Duodenal mucosa (tissue), 2 donors: ENCODE results near the gene CYSTM1.

Source experiments
- H3K27ac ChIP-seq: one replicate; pipeline ENCODE4 v1.7.0; 2013; ENCODE audit warnings: low read depth, low read length
- H3K27me3 ChIP-seq, 2 donors: one replicate each; pipeline ENCODE4 v1.7.0; 2013; ENCODE audit warnings: low read length in 2 of 2, control low read depth in 1 of 2; ENCODE audit not compliant: insufficient read depth in 2 of 2, control insufficient read depth in 1 of 2
- H3K36me3 ChIP-seq, 2 donors: one replicate each; pipeline ENCODE4 v1.7.0; 2013; ENCODE audit warnings: low read length in 2 of 2, control low read depth in 1 of 2; ENCODE audit not compliant: insufficient read depth in 2 of 2, control insufficient read depth in 1 of 2
- H3K4me1 ChIP-seq, 2 donors: one replicate each; pipeline ENCODE4 v1.7.0; 2013; ENCODE audit warnings: low read length in 2 of 2, control low read depth in 1 of 2; ENCODE audit not compliant: insufficient read depth in 2 of 2, control insufficient read depth in 1 of 2
- H3K4me3 ChIP-seq, 2 donors: one replicate each; pipeline ENCODE4 v1.7.0; 2013; ENCODE audit warnings: low read length in 2 of 2, low read depth in 1 of 2
- H3K9ac ChIP-seq, 2 donors: one replicate each; pipeline ENCODE4 v1.7.0; 2013; ENCODE audit warnings: low read length in 2 of 2, low read depth in 1 of 2
- H3K9me3 ChIP-seq, 2 donors: one replicate each; pipeline ENCODE4 v1.7.0; 2013; ENCODE audit warnings: low read length in 2 of 2, control low read depth in 1 of 2; ENCODE audit not compliant: control insufficient read depth in 1 of 2

Gene CYSTM1

DNA sequence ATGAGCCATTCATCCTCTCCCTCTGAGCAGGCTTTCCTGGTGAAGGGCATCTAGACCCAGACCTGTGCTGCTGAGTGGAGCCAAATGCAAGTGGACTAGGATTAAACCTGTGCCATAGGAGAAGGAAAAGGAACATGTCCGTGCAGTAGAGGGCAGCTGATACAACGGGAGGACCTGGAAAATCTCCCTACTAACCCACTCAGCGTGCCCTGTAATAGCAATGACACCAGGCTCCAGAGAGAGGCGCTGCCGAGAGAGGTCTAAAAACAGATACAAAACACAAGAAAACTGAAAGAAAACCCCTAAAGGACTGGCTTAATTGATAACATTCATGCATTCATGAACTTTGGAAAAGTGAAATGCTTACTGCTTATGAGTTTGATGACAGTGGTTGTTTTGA, 67.1 kb downstream of the CYSTM1 start:
- peaks cover 0 to 41% of the 10 kb centered on the region in 2 donors for H3K36me3 ChIP-seq
- peaks cover 61 to 64% of the 10 kb centered on the region in 2 donors for H3K4me1 ChIP-seq
- peak overlapping the region; percentile 86 for H3K27ac ChIP-seq
- no peaks in the 10 kb centered on the region for H3K9me3 ChIP-seq
- peak overlapping the region; percentile 62 to 71 for H3K9ac ChIP-seq
- no peaks in the 10 kb centered on the region for H3K27me3 ChIP-seq
- H3K4me3 ChIP-seq = no peak overlapping the region

DNA sequence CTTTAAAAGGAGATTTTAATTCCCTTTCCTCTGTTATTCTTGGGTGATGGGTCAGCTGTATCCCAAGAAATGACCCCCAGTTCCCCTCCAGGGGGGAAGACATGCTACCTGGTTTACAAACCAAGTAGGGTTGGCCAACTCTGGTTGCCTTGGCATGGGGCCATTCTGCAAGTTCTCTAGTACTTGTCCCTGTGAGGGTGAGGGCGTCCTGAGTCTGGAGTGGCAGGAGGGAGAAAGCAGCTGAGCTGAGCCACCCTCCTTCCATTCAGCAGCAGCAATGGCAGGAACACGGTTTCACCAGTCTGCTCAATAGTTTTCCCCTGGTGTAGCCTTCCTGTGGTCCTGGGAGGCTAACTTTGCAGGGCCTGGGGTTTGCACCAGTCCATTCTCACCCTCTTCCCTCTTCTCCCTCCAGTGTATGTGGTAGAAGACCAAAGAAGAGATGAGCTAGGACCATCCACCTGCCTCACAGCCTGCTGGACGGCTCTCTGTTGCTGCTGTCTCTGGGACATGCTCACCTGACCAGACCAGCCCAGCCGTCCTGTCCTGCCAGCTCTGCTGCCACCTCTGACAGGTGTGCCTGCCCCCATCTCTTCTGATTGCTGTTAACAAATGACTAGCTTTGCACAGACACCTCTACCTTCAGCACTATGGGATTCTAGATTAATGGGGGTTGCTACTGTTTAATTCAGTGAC, 68.0 kb downstream of the CYSTM1 start:
- H3K27me3 ChIP-seq = no peaks in the 10 kb centered on the region
- H3K9ac ChIP-seq = peak overlapping the region; percentile 5 to 19
- H3K27ac ChIP-seq = peak overlapping the region; percentile 11
- peaks cover 0 to 43% of the 10 kb centered on the region in 2 donors for H3K36me3 ChIP-seq
- H3K4me1 ChIP-seq = peaks cover 56 to 61% of the 10 kb centered on the region in 2 donors
- H3K4me3 ChIP-seq = peak overlapping the region in 1 of 2 donors; percentile 9
- H3K9me3 ChIP-seq = no peaks in the 10 kb centered on the region

DNA sequence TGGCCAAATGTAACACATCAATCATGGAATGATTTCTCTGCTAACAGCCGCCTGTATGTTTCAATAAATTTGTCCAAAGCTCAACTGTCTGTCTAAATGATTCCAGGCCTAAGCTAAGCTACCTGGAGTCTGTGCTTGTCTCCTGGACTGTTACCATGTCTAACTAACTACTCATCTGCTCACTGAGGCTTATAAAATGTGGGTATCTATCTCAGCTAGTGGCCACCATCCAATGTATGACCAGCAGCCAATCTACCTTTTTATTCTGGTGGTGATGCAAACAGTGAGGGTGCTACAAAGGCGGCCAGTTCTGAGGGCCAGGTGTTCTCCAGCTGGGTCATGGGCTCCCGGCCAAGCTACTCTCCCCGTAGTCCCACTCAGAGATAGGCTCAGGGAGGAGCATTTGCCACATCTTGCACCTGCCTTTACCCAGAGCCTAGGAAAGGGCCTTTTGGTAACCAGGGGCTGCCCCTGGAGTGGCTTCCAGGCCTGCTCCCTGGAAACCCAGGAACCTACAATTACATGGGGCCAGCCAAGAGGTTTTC, 68.8 kb downstream of the CYSTM1 start:
- Histone ChIP-seq H3K36me3 (peaks cover 0 to 38% of the 10 kb centered on the region in 2 donors), H3K27ac (no peak overlapping the region), H3K9ac (peak overlapping the region in 1 of 2 donors; percentile 5), H3K4me3 (no peak overlapping the region), H3K9me3 (no peaks in the 10 kb centered on the region), H3K27me3 (no peaks in the 10 kb centered on the region), H3K4me1 (peaks cover 56 to 61% of the 10 kb centered on the region in 2 donors)

DNA sequence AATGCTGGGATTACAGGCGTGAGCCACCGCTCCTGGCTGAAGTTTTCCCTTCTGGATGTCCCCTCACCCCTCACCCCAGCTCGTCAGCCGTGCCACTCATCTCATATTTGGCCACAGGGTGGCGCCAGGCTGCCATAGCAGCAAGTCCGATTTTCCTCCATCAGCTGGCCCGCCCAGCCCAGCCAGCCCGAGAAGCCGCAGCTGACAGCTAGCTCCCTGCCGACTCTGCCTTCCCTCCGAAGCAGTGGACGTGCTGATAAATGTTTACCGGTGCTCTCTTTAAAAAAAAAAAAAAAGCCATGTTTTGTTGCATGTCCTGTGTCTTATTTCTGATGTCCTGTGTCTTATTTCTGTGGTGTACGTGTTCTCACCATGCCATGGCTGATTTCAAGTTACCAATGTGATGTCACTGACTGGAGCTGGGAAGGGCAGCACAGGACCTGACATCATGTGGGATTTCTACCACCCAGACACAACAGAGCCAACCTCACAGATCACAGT, 69.6 kb downstream of the CYSTM1 start:
- H3K27ac ChIP-seq = no peak overlapping the region
- H3K4me3 ChIP-seq = no peak overlapping the region
- no peaks in the 10 kb centered on the region for H3K27me3 ChIP-seq
- H3K36me3 ChIP-seq = peaks cover 0 to 38% of the 10 kb centered on the region in 2 donors
- H3K9me3 ChIP-seq = no peaks in the 10 kb centered on the region
- H3K9ac ChIP-seq = no peak overlapping the region
- H3K4me1 ChIP-seq = peaks cover 56 to 60% of the 10 kb centered on the region in 2 donors

DNA sequence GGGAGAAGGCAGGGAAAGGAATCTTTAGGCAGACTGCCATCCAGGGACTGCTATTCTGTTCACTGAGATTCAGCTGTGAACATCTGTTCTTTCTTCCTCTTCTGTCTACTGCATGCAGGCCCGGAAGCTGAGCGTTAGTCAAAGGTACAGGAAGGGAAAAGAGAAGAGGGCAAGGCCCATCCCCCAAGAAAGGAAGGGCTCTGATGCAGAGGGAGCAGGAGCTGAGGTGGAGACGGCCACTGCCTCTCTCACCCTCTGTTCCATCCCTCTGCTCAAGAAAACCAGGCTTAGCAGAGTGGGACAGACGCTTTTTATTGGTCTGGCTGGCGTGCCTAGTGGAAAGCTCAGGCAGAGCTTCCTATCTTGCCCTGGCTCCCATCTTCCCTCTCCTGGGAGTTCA, 70.4 kb downstream of the CYSTM1 start:
- no peak overlapping the region for H3K4me3 ChIP-seq
- peaks cover 7 to 38% of the 10 kb centered on the region in 2 donors for H3K36me3 ChIP-seq
- no peaks in the 10 kb centered on the region for H3K9me3 ChIP-seq
- H3K27me3 ChIP-seq = no peaks in the 10 kb centered on the region
- no peak overlapping the region for H3K27ac ChIP-seq
- H3K4me1 ChIP-seq = peaks cover 54 to 60% of the 10 kb centered on the region in 2 donors
- H3K9ac ChIP-seq = no peak overlapping the region

DNA sequence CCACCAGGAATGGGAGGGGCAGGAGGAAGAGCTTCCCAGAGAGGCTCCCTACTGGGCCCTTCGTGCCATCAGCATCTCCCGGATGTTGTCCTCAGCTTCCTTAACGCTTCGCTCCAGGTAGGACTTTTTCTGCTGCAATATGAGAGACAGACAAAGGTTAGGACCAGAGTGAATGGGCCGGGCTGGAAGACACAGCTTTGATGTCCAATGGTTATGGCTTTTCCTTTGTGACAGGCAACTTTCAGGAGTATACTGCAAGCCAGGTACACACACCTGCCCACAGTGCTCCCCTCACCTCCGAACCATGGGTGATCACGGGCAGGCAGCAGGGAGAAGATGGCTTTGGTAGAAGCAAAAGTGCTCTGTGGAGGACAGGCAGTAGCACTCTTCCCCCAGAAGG, 70.9 kb downstream of the CYSTM1 start:
- Histone ChIP-seq H3K9ac (no peak overlapping the region), H3K36me3 (peaks cover 10 to 38% of the 10 kb centered on the region in 2 donors), H3K4me1 (peaks cover 52 to 55% of the 10 kb centered on the region in 2 donors), H3K27me3 (no peaks in the 10 kb centered on the region), H3K9me3 (no peaks in the 10 kb centered on the region), H3K27ac (no peak overlapping the region), H3K4me3 (no peak overlapping the region)

DNA sequence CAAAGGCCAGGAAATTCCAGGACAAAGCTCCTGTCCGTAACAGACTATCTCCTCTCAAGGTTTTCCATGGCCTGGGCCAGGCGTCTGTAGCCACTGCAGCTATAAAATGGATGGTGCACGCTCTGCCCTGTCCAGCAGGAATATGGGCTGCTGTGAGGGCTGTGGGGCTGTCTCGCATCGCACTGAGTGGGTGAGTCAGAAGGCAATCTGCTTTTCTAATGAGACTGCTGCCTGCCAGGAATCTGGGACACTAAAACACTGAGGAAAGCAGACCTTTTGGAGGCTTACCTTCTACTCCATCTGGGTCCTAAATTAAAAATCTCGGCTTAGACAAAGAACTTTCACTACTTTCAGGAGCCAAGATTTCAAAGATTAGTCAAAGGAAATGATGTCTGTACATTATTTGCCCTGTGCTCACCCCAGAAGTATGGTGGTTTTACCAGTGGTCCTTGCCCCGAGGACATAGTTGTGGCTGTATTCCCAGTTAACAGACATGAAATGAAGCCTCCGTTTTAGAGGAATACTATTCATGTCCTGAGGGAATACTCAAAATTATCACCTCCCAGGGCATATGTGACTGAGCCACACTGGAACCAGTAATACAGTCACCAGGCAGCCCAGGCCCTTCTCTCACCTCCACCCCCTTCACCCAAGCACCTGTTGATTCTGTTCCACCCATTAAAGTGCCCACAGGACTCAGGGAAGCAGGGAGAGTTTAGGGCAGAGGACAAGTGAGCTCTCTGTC, 71.6 kb downstream of the CYSTM1 start:
- Histone ChIP-seq H3K36me3 (peaks cover 10 to 38% of the 10 kb centered on the region in 2 donors), H3K4me3 (no peak overlapping the region), H3K4me1 (peaks cover 46 to 49% of the 10 kb centered on the region in 2 donors), H3K9me3 (no peaks in the 10 kb centered on the region), H3K27ac (no peak overlapping the region), H3K27me3 (no peaks in the 10 kb centered on the region), H3K9ac (no peak overlapping the region)

DNA sequence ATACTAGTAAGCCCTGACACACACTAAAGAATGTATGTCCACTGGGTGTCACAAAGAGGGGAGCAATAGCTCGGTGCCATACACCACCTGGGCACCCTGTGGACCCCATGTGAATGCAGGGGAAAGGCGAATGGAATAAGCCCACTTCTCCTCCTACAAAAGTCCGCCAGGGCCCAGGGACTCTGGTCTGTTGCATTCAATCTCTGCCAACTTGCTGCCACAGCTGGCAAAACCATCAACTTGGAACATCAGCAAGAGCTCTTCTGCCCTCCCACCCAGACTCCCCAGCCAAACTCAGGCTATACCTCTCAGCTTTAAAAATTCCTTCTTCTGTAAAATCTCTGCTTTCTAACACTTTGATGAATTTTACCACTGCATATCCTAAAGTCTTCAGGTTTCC, 73.4 kb downstream of the CYSTM1 start:
- no peak overlapping the region for H3K27ac ChIP-seq
- H3K27me3 ChIP-seq = no peaks in the 10 kb centered on the region
- peaks cover 12 to 41% of the 10 kb centered on the region in 2 donors for H3K36me3 ChIP-seq
- H3K9me3 ChIP-seq = no peaks in the 10 kb centered on the region
- H3K4me1 ChIP-seq = peaks cover 29 to 34% of the 10 kb centered on the region in 2 donors
- H3K4me3 ChIP-seq = no peak overlapping the region
- no peak overlapping the region for H3K9ac ChIP-seq

DNA sequence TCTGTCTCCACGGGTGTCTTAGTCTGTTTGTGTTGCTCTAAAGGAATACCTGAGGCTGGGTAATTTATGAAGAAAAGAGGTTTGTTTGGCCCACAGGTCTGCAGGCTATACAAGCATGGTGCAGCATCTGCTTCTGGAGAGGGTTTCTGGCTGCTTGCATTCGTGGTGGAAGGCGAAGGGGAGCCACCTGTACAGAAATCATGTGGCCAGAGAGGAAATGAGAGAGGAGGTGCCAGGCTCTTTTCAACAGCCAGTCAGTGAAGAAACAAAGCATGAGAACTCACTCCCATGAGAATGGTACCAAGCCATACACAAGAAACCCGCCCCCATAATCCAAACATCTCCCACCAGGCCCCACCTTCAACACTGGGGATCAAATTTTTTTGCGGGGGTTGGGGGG, 74.5 kb downstream of the CYSTM1 start:
- H3K9me3 ChIP-seq = no peaks in the 10 kb centered on the region
- no peak overlapping the region for H3K27ac ChIP-seq
- no peak overlapping the region for H3K9ac ChIP-seq
- peaks cover 34 to 38% of the 10 kb centered on the region in 2 donors for H3K4me1 ChIP-seq
- H3K27me3 ChIP-seq = no peaks in the 10 kb centered on the region
- H3K4me3 ChIP-seq = no peak overlapping the region
- H3K36me3 ChIP-seq = peaks cover 12 to 35% of the 10 kb centered on the region in 2 donors

DNA sequence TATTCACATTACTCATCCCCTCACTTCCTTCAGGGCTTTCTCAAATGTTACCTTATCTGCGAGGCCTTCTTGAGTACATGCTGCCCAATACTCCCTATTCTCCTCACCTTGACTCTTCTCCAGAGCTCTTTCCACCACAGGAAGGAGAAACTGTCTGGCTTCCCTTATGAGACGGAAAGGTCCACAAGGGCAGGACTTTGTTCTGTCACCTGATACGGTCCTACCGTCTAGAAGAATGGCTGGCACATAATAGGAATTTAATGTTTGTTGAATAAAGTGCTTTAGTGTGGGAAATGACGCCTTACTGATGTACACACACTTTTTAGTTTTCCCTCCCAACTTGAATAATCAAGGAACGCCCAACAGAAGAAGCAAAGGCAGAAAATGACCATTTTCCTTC, 75.4 kb downstream of the CYSTM1 start:
- peaks cover 27 to 34% of the 10 kb centered on the region in 2 donors for H3K4me1 ChIP-seq
- no peak overlapping the region for H3K27ac ChIP-seq
- H3K36me3 ChIP-seq = peaks cover 12 to 28% of the 10 kb centered on the region in 2 donors

More for the DNA sequence above, 75.4 kb downstream of the CYSTM1 start:
- no peaks in the 10 kb centered on the region for H3K27me3 ChIP-seq
- H3K4me3 ChIP-seq = no peak overlapping the region
- no peak overlapping the region for H3K9ac ChIP-seq
- no peaks in the 10 kb centered on the region for H3K9me3 ChIP-seq
